D341Med (cell line): ENCODE measurements around the gene CDC14B.

ENCODE experiments used
- DNase-seq: peaks from one replicate; pipeline ENCODE4 v3.0.0; 2012; ENCODE audit warnings: low spot score

Gene CDC14B

GRCh38 chr9:96484521-96484931, 135.1 kb downstream of the CDC14B start:
- no peak for DNase-seq

- DNase-seq = no peak
Observed at GRCh38 chr9:96483733-96484390, 135.8 kb downstream of the CDC14B start.

- no peak for DNase-seq
Observed at GRCh38 chr9:96483197-96483596, 136.4 kb downstream of the CDC14B start.

GRCh38 chr9:96482476-96482875, 137.2 kb downstream of the CDC14B start:
- DNase-seq = no peak

- DNase-seq = no peak
Observed at GRCh38 chr9:96480736-96481135, 138.9 kb downstream of the CDC14B start.

GRCh38 chr9:96478829-96479371, 140.7 kb downstream of the CDC14B start:
- no peak for DNase-seq

- DNase-seq = no peak
Observed at GRCh38 chr9:96476591-96476990, 143.1 kb downstream of the CDC14B start.

- DNase-seq = no peak
Observed at GRCh38 chr9:96476013-96476412, 143.6 kb downstream of the CDC14B start.

- DNase-seq = no peak
Observed at GRCh38 chr9:96467784-96468183, 151.9 kb downstream of the CDC14B start.

GRCh38 chr9:96464426-96464825, 155.2 kb downstream of the CDC14B start:
- no peak for DNase-seq

GRCh38 chr9:96462541-96462940, 157.1 kb downstream of the CDC14B start:
- DNase-seq = no peak

GRCh38 chr9:96461336-96461735, 158.3 kb downstream of the CDC14B start:
- DNase-seq = no peak

GRCh38 chr9:96460882-96461281, 158.8 kb downstream of the CDC14B start:
- no peak for DNase-seq

GRCh38 chr9:96460470-96460869, 159.2 kb downstream of the CDC14B start:
- no peak for DNase-seq

- no peak for DNase-seq
Observed at GRCh38 chr9:96459268-96460007, 160.2 kb downstream of the CDC14B start.

GRCh38 chr9:96458226-96458625, 161.4 kb downstream of the CDC14B start:
- DNase-seq = no peak

GRCh38 chr9:96457266-96457665, 162.4 kb downstream of the CDC14B start:
- DNase-seq = no peak

GRCh38 chr9:96453625-96454024, 166.0 kb downstream of the CDC14B start:
- peak; percentile 44 for DNase-seq

- peak; percentile 37 for DNase-seq
Observed at GRCh38 chr9:96450613-96451528, 168.8 kb downstream of the CDC14B start.
